Measurements from ENCODE around the gene S100A10. TPM values are rescaled to one million over a fixed set of nuclear protein-coding genes. Genes with fewer than 3 reads are reported as not detected.

S100A10 gene
- total and polyA plus RNA-seq, 2 experiments from 2014 or later, result 35.9 to 634 TPM

- no peaks in the 10 kb centered on the region for H3K36me3 ChIP-seq (ENCODE audit: insufficient read depth)
- no peaks in the 10 kb centered on the region for H3K36me3 Mint-ChIP-seq (ENCODE audit: low read depth)
- no peak overlapping the region for H3K4me2 ChIP-seq
- H3K4me3 Mint-ChIP-seq, result no peak overlapping the region
- H4K20me1 ChIP-seq (replicated peaks; ENCODE audit: insufficient read depth), result no peaks in the 10 kb centered on the region
- no peak overlapping the region for H3K27ac Mint-ChIP-seq
- TF ChIP-seq JUNB (IDR thresholded peaks at IDR 0.05; ENCODE audit: unreplicated experiment) (no peak), CTCF (conservative IDR thresholded peaks at IDR 0.05; ENCODE audit: low read depth in 2 of 2) (peak; percentile 72 to 81)
- peak; percentile 77 for DNase-seq (ENCODE audit: low spot score)
- H3K27ac ChIP-seq (ENCODE audit: low read depth), result no peak overlapping the region
- H3F3A ChIP-seq (replicated peaks; ENCODE audit: low read depth), result no peaks in the 10 kb centered on the region
- H2AFZ ChIP-seq, result 0 out of 2 replicates have a peak overlapping the region, but pooled peaks have one; percentile 29
- ATAC-seq, result peak; percentile 36; the same call in 2 of the 3 replicates
- no peaks in the 10 kb centered on the region for H3K27me3 ChIP-seq (ENCODE audit: insufficient read depth)
- H3K79me2 ChIP-seq (replicated peaks; ENCODE audit: insufficient read depth), result no peaks in the 10 kb centered on the region
- peaks cover 6% of the 10 kb centered on the region for H3K27me3 Mint-ChIP-seq (ENCODE audit: insufficient read depth, low read depth, poor library complexity)
- H3K4me1 Mint-ChIP-seq, result peaks cover 22% of the 10 kb centered on the region
- no peaks in the 10 kb centered on the region for H3K9me3 Mint-ChIP-seq
- H3K9me2 ChIP-seq (ENCODE audit: insufficient read depth), result peaks cover 9% of the 10 kb centered on the region; the same call in 1 of the 2 replicates
- H3K4me1 ChIP-seq (ENCODE audit: insufficient read depth), result no peaks in the 10 kb centered on the region; the same call in 1 of the 2 replicates
- no peak overlapping the region for H3K4me3 ChIP-seq
These were observed 24.9 kb upstream of the S100A10 start for GRCh38 chr1:152018537-152018936.

- Histone ChIP-seq H3K4me2 (no peak overlapping the region), H3K27ac (ENCODE audit: low read depth) (no peak overlapping the region), H3K4me3 (no peak overlapping the region), H3K4me1 (ENCODE audit: insufficient read depth) (no peaks in the 10 kb centered on the region; the same call in 1 of the 2 replicates), H3F3A (replicated peaks; ENCODE audit: low read depth) (no peaks in the 10 kb centered on the region), H3K9me2 (ENCODE audit: insufficient read depth) (0 out of 2 replicates have a peak, but pooled peaks cover 6% of the 10 kb centered on the region), H3K27me3 (ENCODE audit: insufficient read depth) (no peaks in the 10 kb centered on the region), H3K36me3 (ENCODE audit: insufficient read depth) (no peaks in the 10 kb centered on the region), H2AFZ (no peak overlapping the region), H4K20me1 (replicated peaks; ENCODE audit: insufficient read depth) (no peaks in the 10 kb centered on the region; the same call in 1 of the 2 replicates), H3K79me2 (replicated peaks; ENCODE audit: insufficient read depth) (no peaks in the 10 kb centered on the region)
- Mint-ChIP-seq H3K36me3 (ENCODE audit: low read depth) (no peaks in the 10 kb centered on the region), H3K4me1 (peaks cover 17% of the 10 kb centered on the region), H3K27me3 (ENCODE audit: insufficient read depth, low read depth, poor library complexity) (peaks cover 6% of the 10 kb centered on the region), H3K9me3 (no peaks in the 10 kb centered on the region), H3K27ac (no peak overlapping the region), H3K4me3 (no peak overlapping the region)
- no peak for ATAC-seq
- DNase-seq (ENCODE audit: low spot score), result no peak
- no peak for TF ChIP-seq EZH2phosphoT487 (IDR thresholded peaks at IDR 0.05; ENCODE audit: unreplicated experiment)
- no peak for TF ChIP-seq REST (IDR thresholded peaks at IDR 0.05; ENCODE audit: unreplicated experiment)
- no peak for TF ChIP-seq JUNB (IDR thresholded peaks at IDR 0.05; ENCODE audit: unreplicated experiment)
- TF ChIP-seq ZNF331 (CRISPR knock-in tag; IDR thresholded peaks at IDR 0.05; ENCODE audit: low read depth), result no peak
- TF ChIP-seq ZNF114 (CRISPR knock-in tag; IDR thresholded peaks at IDR 0.05), result no peak
- no peak for TF ChIP-seq ETS1 (IDR thresholded peaks at IDR 0.05)
- TF ChIP-seq ZNF462 (CRISPR knock-in tag; IDR thresholded peaks at IDR 0.05), result no peak
- no peak for TF ChIP-seq CREB1 (CRISPR knock-in tag; IDR thresholded peaks at IDR 0.05; ENCODE audit: low read depth)
These were observed 22.1 kb upstream of the S100A10 start for GRCh38 chr1:152015766-152016165.
